HepG2 (cell line): ENCODE measurements around the gene TRMU.

Experiments used
- CEBPB ChIP-seq: IDR thresholded peaks from 2 replicates; pipeline ENCODE4 v1.6.1; 2011; ENCODE audit warnings: low read depth, low read length, improper control_type of control experiment, borderline replicate concordance
- POLR2AphosphoS5 ChIP-seq: IDR thresholded peaks from 2 replicates; pipeline ENCODE4 v1.6.1; 2012; ENCODE audit warnings: low read depth, low read length
- RNF2 ChIP-seq: fragments of 450-650 bp; conservative IDR thresholded peaks from 2 replicates; pipeline ENCODE4 v1.6.1; 2016; ENCODE audit warnings: low read depth
- ZNF598 ChIP-seq: sonication (generic); formaldehyde crosslinking; IDR thresholded peaks from 2 replicates; pipeline ENCODE4 v1.5.1; 2020; ENCODE audit warnings: mild to moderate bottlenecking, missing genetic modification reagents, borderline replicate concordance
- ZSCAN20 ChIP-seq: sonication (generic); formaldehyde crosslinking; IDR thresholded peaks from 2 replicates; pipeline ENCODE4 v1.4.0; 2020; ENCODE audit warnings: missing genetic modification reagents, mild to moderate bottlenecking, borderline replicate concordance
- TF ChIP-seq, protein P1 (sequence below): sonication (generic); formaldehyde crosslinking; IDR thresholded peaks from 2 replicates; pipeline ENCODE4 v1.5.0; 2020; ENCODE audit warnings: mild to moderate bottlenecking, missing genetic modification reagents, moderate library complexity
- TF ChIP-seq, protein P2 (sequence below): sonication (generic); formaldehyde crosslinking; conservative IDR thresholded peaks from 2 replicates; pipeline ENCODE4 v1.8.0; 2022; ENCODE audit warnings: mild to moderate bottlenecking, moderate library complexity, missing genetic modification reagents
- TF ChIP-seq, protein P3 (sequence below): sonication (generic); formaldehyde crosslinking; IDR thresholded peaks from 2 replicates; pipeline ENCODE4 v1.8.0; 2022; ENCODE audit warnings: missing genetic modification reagents, low read depth, mild to moderate bottlenecking, borderline replicate concordance

DNA sequence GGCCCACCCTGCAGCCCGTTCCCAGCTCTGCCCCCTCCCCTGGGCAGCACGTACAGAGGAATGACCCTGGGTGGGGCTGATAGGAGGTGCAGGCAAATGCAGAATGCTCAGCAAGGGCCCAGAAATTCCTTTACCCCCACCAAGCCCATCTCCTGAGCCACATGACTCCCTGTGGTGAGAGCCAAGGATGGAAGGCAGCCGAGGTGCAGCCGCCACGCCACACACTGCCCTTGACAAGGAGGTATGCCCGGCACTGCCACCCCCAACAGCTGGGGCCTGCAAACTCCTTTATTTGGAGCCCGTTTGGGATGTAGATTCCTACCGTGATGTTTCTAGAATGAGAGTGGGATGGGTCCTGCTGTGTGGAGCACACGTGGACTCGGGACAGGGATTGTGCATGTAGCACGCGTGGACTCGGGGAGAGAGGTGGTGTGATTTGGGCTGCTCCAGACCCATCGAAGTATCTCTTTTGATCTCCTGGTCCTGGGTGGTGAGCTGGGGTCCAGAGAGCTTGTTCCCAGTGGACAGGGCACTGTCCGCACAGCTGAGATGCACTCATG is 25.9 kb upstream of the TRMU start:
- TF ChIP-seq, protein P1, sequence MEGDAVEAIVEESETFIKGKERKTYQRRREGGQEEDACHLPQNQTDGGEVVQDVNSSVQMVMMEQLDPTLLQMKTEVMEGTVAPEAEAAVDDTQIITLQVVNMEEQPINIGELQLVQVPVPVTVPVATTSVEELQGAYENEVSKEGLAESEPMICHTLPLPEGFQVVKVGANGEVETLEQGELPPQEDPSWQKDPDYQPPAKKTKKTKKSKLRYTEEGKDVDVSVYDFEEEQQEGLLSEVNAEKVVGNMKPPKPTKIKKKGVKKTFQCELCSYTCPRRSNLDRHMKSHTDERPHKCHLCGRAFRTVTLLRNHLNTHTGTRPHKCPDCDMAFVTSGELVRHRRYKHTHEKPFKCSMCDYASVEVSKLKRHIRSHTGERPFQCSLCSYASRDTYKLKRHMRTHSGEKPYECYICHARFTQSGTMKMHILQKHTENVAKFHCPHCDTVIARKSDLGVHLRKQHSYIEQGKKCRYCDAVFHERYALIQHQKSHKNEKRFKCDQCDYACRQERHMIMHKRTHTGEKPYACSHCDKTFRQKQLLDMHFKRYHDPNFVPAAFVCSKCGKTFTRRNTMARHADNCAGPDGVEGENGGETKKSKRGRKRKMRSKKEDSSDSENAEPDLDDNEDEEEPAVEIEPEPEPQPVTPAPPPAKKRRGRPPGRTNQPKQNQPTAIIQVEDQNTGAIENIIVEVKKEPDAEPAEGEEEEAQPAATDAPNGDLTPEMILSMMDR (CRISPR knock-in tag) = no peak
- TF ChIP-seq CEBPB = no peak
- no peak for TF ChIP-seq POLR2AphosphoS5
- TF ChIP-seq, protein P2, sequence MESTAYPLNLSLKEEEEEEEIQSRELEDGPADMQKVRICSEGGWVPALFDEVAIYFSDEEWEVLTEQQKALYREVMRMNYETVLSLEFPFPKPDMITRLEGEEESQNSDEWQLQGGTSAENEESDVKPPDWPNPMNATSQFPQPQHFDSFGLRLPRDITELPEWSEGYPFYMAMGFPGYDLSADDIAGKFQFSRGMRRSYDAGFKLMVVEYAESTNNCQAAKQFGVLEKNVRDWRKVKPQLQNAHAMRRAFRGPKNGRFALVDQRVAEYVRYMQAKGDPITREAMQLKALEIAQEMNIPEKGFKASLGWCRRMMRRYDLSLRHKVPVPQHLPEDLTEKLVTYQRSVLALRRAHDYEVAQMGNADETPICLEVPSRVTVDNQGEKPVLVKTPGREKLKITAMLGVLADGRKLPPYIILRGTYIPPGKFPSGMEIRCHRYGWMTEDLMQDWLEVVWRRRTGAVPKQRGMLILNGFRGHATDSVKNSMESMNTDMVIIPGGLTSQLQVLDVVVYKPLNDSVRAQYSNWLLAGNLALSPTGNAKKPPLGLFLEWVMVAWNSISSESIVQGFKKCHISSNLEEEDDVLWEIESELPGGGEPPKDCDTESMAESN (CRISPR knock-in tag) = no peak
- TF ChIP-seq RNF2 = no peak
- TF ChIP-seq, protein P3, sequence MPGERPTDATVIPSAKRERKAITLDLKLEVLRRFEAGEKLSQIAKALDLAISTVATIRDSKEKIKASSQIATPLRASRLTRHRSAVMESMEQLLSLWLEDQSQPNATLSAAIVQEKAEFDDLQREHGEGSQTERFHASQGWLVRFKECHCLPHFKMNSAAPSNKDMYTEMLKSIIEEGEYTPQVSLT (CRISPR knock-in tag) = no peak
- TF ChIP-seq ZNF598 (CRISPR knock-in tag) = no peak
- no peak for TF ChIP-seq ZSCAN20 (CRISPR knock-in tag)
